Dendritic cell treated with granulocyte-macrophage colony-stimulating factor and Interleukin-4, amounts not matched to agents 40 ng/mL and 50 ng/mL, for 4 days (primary cell): ENCODE data around the gene ZNF782.
"Not testable (repeated sequence)": the region's sequence is repeated elsewhere in the genome, so short reads cannot be mapped to it uniquely, and the experiment has no call there.

Experiments used
- H3K27ac Mint-ChIP-seq: one replicate; pipeline ENCODE4 v1.8.0; 2022; ENCODE audit warnings: mild to moderate bottlenecking, mixed read lengths
- H3K27me3 Mint-ChIP-seq: one replicate; pipeline ENCODE4 v1.8.0; 2022; ENCODE audit warnings: mild to moderate bottlenecking, mixed read lengths
- H3K36me3 Mint-ChIP-seq: one replicate; pipeline ENCODE4 v1.8.0; 2022; ENCODE audit warnings: low read depth, mixed read lengths
- H3K4me1 Mint-ChIP-seq: one replicate; pipeline ENCODE4 v1.8.0; 2022; ENCODE audit warnings: low read depth, mixed read lengths
- H3K4me3 Mint-ChIP-seq: one replicate; pipeline ENCODE4 v1.8.0; 2022; ENCODE audit warnings: mild to moderate bottlenecking, moderate library complexity, mixed read lengths
- H3K9me3 Mint-ChIP-seq: one replicate; pipeline ENCODE4 v1.8.0; 2022; ENCODE audit warnings: mixed read lengths
- intact Hi-C: fragments of 100-400 bp; cut with micrococcal nuclease; formaldehyde crosslinking; loops from one replicate; pipeline ENCODE4 v1.15.0; 2022

ZNF782 gene

DNA sequence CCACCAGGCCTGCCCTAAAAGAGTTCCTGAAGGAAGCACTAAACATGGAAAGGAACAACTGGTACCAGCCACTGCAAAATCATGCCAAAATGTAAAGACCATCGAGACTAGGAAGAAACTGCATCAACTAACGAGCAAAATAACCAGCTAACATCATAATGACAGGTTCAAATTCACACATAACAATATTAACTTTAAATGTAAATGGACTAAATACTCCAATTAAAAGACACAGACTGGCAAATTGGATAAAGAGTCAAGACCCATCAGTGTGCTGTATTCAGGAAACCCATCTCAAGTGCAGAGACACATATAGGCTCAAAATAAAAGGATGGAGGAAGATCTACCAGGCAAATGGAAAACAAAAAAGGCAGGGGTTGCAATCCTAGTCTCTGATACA, 55.4 kb downstream of the ZNF782 start:
- H3K36me3 Mint-ChIP-seq: peaks cover 68% of the 10 kb centered on the region

DNA sequence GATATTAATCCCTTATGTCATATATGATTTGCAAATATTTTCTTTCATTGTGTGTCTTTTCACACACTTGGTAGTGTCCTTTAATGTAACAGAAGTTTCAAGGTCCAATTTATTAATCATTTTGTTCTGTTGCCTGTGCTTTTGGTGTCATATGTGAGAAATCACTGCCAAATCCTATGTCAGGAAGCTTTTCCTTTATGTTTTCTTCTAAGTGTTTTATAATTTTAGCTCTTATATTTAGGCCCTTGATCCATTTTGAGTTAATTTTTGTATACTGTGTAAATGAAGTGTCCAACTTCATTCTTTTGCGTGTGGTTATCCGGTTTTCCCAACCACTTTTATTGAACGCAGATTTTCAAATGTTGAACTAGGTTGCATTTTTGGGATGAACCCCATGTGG, 70.3 kb downstream of the ZNF782 start:
- no peak overlapping the region for H3K27ac Mint-ChIP-seq
- peaks cover 4% of the 10 kb centered on the region for H3K4me1 Mint-ChIP-seq
- H3K36me3 Mint-ChIP-seq: peaks cover 9% of the 10 kb centered on the region
- intact Hi-C loops: no loop called here
- peaks cover 62% of the 10 kb centered on the region for H3K9me3 Mint-ChIP-seq
- no peaks in the 10 kb centered on the region for H3K27me3 Mint-ChIP-seq
- no peak overlapping the region for H3K4me3 Mint-ChIP-seq

More for the DNA sequence above, 55.4 kb downstream of the ZNF782 start:
- H3K27me3 Mint-ChIP-seq, H3K4me1 Mint-ChIP-seq, intact Hi-C loops, H3K27ac Mint-ChIP-seq, H3K4me3 Mint-ChIP-seq: not testable (repeated sequence)
- H3K9me3 Mint-ChIP-seq: peaks cover 78% of the 10 kb centered on the region

DNA sequence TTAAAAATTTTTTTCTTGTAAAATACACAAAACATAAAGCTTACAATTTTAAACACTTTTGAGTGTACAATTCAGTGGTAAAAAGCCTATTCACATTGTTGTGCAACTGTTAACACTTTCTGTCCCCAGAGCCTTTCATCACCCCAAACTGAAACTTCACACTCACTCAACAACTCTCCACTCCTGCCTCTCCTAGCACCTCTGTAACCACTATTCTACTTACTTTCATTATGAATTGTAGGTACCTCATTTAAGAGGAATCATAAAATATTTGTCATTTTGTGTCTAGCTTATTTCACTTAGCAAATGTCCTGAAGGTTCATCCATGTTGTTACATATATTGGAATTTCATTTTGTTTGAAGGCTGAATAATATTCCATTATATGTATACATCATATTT, 72.1 kb downstream of the ZNF782 start:
- Mint-ChIP-seq H3K4me1 (peaks cover 5% of the 10 kb centered on the region), H3K9me3 (peaks cover 47% of the 10 kb centered on the region), H3K27me3 (no peaks in the 10 kb centered on the region), H3K36me3 (peaks cover 10% of the 10 kb centered on the region), H3K27ac (no peak overlapping the region), H3K4me3 (no peak overlapping the region)
- intact Hi-C loops: no loop called here

DNA sequence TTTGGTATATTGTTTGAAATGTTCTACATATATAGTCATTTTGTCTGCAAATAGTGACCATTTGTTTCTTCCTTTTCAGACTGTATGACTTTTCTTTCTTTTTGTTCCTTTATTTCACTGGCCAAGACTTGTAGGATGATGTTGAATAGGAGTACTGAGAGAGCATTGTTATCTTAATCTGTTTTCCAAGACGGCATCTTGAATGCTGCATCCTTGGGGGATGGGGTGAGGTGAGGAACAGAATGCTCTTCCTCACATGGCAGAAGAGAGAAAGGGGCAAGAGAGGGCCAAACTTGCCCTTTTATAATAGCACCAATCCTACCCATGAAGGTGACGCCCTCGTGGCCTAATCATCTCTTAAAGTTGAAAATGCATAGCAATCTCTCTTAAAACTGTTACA, 72.8 kb downstream of the ZNF782 start:
- Mint-ChIP-seq H3K4me3 (no peak overlapping the region), H3K27ac (no peak overlapping the region), H3K4me1 (peaks cover 5% of the 10 kb centered on the region), H3K9me3 (peaks cover 40% of the 10 kb centered on the region), H3K36me3 (peaks cover 10% of the 10 kb centered on the region), H3K27me3 (no peaks in the 10 kb centered on the region)
- intact Hi-C loops: no loop called here

DNA sequence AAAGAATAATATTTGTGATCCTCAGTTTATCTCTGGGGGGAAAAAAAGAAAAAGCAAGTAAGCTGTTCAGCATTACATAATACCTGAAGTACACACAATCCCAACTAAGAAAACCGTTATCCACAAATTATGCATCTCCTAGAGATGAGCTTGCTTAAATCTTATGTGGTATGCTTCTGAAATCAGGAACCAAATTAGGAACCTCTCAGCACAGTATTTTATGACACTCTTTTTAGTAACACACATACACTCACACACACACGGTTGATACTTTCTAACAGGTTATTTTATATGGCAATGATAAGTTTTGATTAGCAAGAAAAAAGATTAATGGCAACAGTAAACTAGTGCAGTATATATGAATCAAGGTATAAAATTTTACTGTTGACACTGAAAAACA, 75.2 kb downstream of the ZNF782 start:
- Mint-ChIP-seq H3K36me3 (peaks cover 32% of the 10 kb centered on the region), H3K9me3 (peaks cover 35% of the 10 kb centered on the region), H3K4me3 (no peak overlapping the region), H3K27ac (no peak overlapping the region), H3K27me3 (no peaks in the 10 kb centered on the region), H3K4me1 (peaks cover 5% of the 10 kb centered on the region)
- intact Hi-C loops: loop anchor here (2.0 to 10.0 kb wide), 2 partner anchors 74 to 904 kb away; partner anchors contain the start of gene ERCC6L2

DNA sequence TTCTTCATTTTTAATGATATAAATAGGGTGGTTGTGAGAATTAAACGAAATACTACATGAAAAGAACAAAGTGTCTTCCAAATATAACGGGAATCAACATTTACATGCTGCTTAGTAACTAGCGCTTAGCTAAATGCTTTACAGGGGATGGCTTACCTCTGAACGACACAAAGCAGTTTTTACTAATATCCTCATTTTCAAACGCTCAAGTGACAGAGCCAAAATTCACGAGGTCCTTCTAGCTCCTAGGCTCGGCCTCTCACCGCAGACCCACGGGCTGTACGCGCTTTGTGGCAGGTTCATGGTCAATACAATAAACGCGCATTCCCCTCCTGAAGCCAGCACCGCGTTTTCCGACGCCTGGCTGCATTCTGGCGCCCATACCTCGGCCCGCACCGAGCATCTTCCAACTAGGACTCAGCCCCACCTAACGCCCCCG, 76.9 kb downstream of the ZNF782 start:
- H3K27me3 Mint-ChIP-seq: no peaks in the 10 kb centered on the region

DNA sequence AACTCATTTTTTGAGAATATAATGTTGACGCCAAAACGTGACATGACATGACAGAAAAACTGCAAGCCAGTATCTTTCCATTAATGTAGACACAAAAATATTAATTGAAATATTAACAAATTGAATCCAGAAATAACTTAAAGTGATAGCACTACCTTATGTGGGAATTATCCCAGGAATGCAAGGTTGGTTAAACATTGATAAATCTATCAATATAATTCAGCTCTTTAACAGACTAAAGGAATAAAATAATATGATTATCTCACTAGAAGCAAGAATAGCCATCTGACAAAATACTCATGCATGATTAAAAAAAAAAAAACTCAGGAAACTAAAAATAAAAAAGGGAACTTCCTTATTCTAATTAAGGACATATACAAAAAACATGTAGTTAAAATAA, 83.2 kb downstream of the ZNF782 start:
- Mint-ChIP-seq H3K4me3 (no peak overlapping the region), H3K36me3 (peaks cover 99% of the 10 kb centered on the region), H3K27me3 (no peaks in the 10 kb centered on the region), H3K4me1 (no peaks in the 10 kb centered on the region), H3K9me3 (peaks cover 53% of the 10 kb centered on the region), H3K27ac (no peak overlapping the region)
- intact Hi-C loops: loop anchor here (10.0 kb wide), 1 partner anchor 896 kb away; the partner anchor contains the start of gene ERCC6L2

More for the DNA sequence above, 76.9 kb downstream of the ZNF782 start:
- H3K4me1 Mint-ChIP-seq: peaks cover 5% of the 10 kb centered on the region
- H3K9me3 Mint-ChIP-seq: peaks cover 24% of the 10 kb centered on the region
- peak overlapping the region; percentile 90 for H3K27ac Mint-ChIP-seq
- H3K36me3 Mint-ChIP-seq: peaks cover 49% of the 10 kb centered on the region
- H3K4me3 Mint-ChIP-seq: peak overlapping the region; percentile 89
- intact Hi-C loops: loop anchor here (10.0 kb wide), 1 partner anchor 903 kb away; the partner anchor contains the start of gene ERCC6L2

DNA sequence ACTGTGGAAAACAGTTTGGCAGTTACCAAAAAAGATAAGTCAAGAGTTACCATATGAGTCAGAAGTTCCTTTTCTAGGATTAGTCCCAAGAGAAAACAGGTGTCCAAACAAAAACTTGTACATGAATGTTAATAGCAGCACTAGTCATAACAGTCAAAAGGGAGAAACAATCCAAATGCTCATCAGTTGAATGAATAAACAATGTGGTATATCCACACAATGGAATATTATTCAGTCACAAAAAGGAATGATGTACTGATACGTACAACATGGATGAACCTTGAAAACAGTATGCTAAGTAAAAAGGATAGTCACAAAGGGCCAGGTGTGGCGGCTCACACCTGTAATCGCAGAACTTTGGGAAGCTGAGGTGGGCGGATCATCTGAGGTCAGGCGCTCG, 84.3 kb downstream of the ZNF782 start:
- Mint-ChIP-seq H3K4me1 (no peaks in the 10 kb centered on the region), H3K36me3 (peaks cover 99% of the 10 kb centered on the region), H3K9me3 (peaks cover 64% of the 10 kb centered on the region), H3K27ac (no peak overlapping the region), H3K4me3 (no peak overlapping the region), H3K27me3 (no peaks in the 10 kb centered on the region)
- intact Hi-C loops: loop anchor here (10.0 kb wide), 2 partner anchors 45 to 895 kb away; partner anchors contain the start of gene ERCC6L2
